Large intestine (tissue), 3 donors: Measurements from ENCODE around the gene ECM2. TPM values are rescaled to one million over a fixed set of nuclear protein-coding genes. Genes with fewer than 3 reads are reported as not detected.
A peak's percentile ranks its signal among the peaks of the same experiment; 100 is the strongest.

ENCODE experiments used
- DNase-seq, 2 donors: peaks; one replicate each; pipeline versions ENCODE4 v3.0.0 to v3.0.0-alpha.2; 2013
- H3K27ac ChIP-seq: one replicate; pipeline ENCODE4 v1.5.1; 2013; ENCODE audit warnings: low read length
- H3K27me3 ChIP-seq: 2 replicates; pipeline ENCODE4 v1.6.1; 2013; ENCODE audit warnings: low read length; ENCODE audit not compliant: control insufficient read depth, insufficient read depth
- H3K36me3 ChIP-seq: 2 replicates; pipeline ENCODE4 v1.6.1; 2013; ENCODE audit warnings: low read length; ENCODE audit not compliant: control insufficient read depth, insufficient read depth
- H3K4me1 ChIP-seq: one replicate; pipeline ENCODE4 v1.6.1; 2013; ENCODE audit warnings: low read length; ENCODE audit not compliant: control insufficient read depth, insufficient read depth
- H3K4me3 ChIP-seq: one replicate; pipeline ENCODE4 v1.5.1; 2013; ENCODE audit warnings: low read length
- H3K9me3 ChIP-seq: one replicate; pipeline ENCODE4 v1.6.1; 2013; ENCODE audit warnings: mild to moderate bottlenecking, low read depth, low read length, moderate library complexity; ENCODE audit not compliant: control insufficient read depth
- WGBS: methylation state at CpG from one replicate; pipeline ENCODE4 v1.1.5; 2013; ENCODE audit warnings: low lambda C conversion rate; ENCODE audit not compliant: insufficient coverage; 5-methylcytosine and 5-hydroxymethylcytosine counted together
- polyA plus RNA-seq: library from polyadenylated mRNA; unstranded; fragments of 120-200 nt; gene quantifications from one replicate; pipeline ENCODE4 v1.2.1, GENCODE V29; 2013

Gene ECM2
- polyA plus RNA-seq, 1 donor: 9.8 TPM

DNA sequence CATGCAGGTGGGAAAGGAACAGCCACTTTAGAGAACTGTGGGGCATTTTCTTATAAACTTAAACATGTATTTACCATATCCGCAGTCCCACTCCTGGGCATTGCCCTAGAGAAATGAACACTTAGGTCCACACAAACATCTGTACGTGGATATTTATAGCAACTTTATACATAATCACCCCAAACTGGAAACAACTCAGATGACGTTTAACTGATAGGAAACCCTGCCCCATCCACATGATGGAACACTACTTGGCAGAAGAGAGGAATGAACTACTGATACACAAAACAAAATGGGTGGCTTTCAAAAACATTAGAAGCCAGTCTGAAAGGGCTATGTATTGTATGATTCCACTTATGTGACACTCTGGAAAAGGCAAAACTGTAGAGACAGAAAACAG is 22.4 kb downstream of the ECM2 start:
- Histone ChIP-seq H3K27ac (no peak overlapping the region), H3K9me3 (no peaks in the 10 kb centered on the region), H3K27me3 (no peaks in the 10 kb centered on the region), H3K4me3 (no peak overlapping the region), H3K4me1 (peaks cover 9% of the 10 kb centered on the region), H3K36me3 (no peaks in the 10 kb centered on the region)
- no peak for DNase-seq
- 67% methylated on average over 1 of the region's 3 CpGs for WGBS

- no peaks in the 10 kb centered on the region for H3K36me3 ChIP-seq
- H3K27ac ChIP-seq: no peak overlapping the region
- WGBS: no CpG with 5 or more reads among the region's 3 CpGs
- H3K9me3 ChIP-seq: no peaks in the 10 kb centered on the region
- DNase-seq: peak; percentile 29 to 49
- no peak overlapping the region for H3K4me3 ChIP-seq
- no peaks in the 10 kb centered on the region for H3K27me3 ChIP-seq
- peaks cover 16% of the 10 kb centered on the region for H3K4me1 ChIP-seq
Observed at GRCh38 chr9:92512622-92513021, 23.2 kb downstream of the ECM2 start.

DNA sequence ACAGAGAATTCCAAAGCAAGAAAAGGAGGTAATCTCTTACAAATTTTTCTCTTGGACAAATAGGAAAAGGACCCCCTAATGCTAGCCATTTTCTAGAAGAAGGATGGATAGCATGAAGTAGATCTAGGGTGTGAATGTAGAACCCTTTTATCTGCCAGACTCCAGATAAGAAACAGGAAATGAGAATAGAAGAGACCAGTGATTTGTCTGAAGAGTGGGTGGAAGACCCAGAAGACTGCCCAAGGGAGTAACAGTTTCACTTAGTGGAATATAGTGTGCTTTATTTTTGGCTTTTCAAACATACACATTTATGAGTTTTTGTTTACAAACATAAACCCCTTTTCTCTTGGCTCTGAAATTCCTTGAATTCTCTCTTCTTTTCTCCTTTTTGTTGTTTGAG is 25.0 kb downstream of the ECM2 start:
- H3K36me3 ChIP-seq: no peaks in the 10 kb centered on the region
- peaks cover 19% of the 10 kb centered on the region for H3K4me1 ChIP-seq
- H3K27ac ChIP-seq: no peak overlapping the region
- no peak overlapping the region for H3K4me3 ChIP-seq
- H3K9me3 ChIP-seq: no peaks in the 10 kb centered on the region
- no peak for DNase-seq
- no peaks in the 10 kb centered on the region for H3K27me3 ChIP-seq

- H3K27me3 ChIP-seq: no peaks in the 10 kb centered on the region
- no peak overlapping the region for H3K27ac ChIP-seq
- H3K36me3 ChIP-seq: no peaks in the 10 kb centered on the region
- H3K4me1 ChIP-seq: peaks cover 19% of the 10 kb centered on the region
- no peak for DNase-seq
- WGBS: no CpG with 5 or more reads among the region's 5 CpGs
- no peak overlapping the region for H3K4me3 ChIP-seq
- no peaks in the 10 kb centered on the region for H3K9me3 ChIP-seq
Observed at GRCh38 chr9:92509050-92509449, 26.7 kb downstream of the ECM2 start.

DNA sequence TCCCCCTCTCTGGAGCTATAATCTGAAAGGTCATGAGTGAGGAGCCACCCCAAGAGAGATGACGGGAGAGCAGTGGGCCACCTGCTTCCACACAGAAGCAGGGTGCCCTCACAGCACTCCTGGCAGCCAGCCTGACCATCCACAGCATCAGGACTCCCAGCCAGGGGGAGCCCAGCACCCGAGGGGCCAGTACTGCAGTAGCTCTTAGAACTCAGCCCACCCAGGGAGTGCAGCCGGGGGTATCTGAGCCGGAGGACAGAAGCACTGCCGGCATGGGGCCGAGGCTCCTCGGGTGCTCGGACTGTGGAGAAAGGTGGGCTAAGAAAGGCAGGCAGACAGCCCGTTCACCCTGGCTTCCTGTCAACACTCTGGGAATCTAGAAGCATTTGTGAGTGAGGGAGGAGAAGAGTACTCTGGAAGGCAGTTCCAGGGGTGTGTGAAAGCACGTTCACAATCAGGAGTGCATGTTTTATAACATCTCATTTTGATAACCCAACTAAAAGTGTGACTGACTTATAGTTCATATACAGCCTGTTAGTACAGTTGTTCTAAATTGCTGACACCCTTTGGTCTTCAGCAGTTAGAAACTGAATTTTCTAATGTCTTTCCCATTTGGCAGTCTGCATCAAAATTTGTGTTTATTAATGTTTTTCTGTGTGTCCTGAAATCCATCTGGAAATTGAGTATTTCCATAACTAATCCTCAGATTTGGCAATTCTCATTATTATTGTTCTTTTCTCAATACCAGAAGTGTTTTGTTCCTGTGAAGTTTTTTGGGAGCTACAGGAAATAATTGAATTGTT is 27.6 kb downstream of the ECM2 start:
- Histone ChIP-seq H3K27ac (no peak overlapping the region), H3K4me1 (peaks cover 16% of the 10 kb centered on the region), H3K4me3 (no peak overlapping the region), H3K27me3 (no peaks in the 10 kb centered on the region), H3K36me3 (no peaks in the 10 kb centered on the region), H3K9me3 (no peaks in the 10 kb centered on the region)
- DNase-seq: peak in 1 of 2 donors; percentile 25
- WGBS: no CpG with 5 or more reads among the region's 10 CpGs

- WGBS: 48% methylated on average over 2 of the region's 4 CpGs
- DNase-seq: peak; percentile 30 to 52
- Histone ChIP-seq H3K27ac (no peak overlapping the region), H3K9me3 (no peaks in the 10 kb centered on the region), H3K4me3 (no peak overlapping the region), H3K4me1 (peaks cover 11% of the 10 kb centered on the region), H3K27me3 (no peaks in the 10 kb centered on the region), H3K36me3 (no peaks in the 10 kb centered on the region)
Observed at GRCh38 chr9:92507496-92507895, 28.3 kb downstream of the ECM2 start.

DNA sequence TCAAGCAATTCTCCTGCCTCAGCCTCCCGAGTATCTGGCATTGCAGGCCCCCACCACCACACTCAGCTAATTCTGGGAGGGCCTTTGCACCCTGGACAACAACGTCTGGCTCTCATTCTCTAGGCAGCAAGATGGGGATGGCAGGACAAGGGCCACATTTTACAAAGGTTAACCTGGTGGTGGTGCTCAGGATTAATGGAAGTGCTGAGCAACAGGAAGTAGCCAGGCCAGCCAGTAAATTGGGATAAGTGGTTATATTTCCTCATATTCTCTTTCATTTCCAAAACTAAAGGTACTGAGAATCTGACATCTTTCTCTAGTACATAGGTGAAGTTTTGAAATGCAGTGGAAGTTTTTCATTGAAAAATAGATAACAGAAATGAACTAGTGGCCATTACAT is 28.8 kb downstream of the ECM2 start:
- Histone ChIP-seq H3K4me3 (no peak overlapping the region), H3K9me3 (no peaks in the 10 kb centered on the region), H3K36me3 (no peaks in the 10 kb centered on the region), H3K4me1 (peaks cover 11% of the 10 kb centered on the region), H3K27me3 (no peaks in the 10 kb centered on the region), H3K27ac (no peak overlapping the region)
- no CpG with 5 or more reads among the region's 2 CpGs for WGBS
- DNase-seq: no peak

DNA sequence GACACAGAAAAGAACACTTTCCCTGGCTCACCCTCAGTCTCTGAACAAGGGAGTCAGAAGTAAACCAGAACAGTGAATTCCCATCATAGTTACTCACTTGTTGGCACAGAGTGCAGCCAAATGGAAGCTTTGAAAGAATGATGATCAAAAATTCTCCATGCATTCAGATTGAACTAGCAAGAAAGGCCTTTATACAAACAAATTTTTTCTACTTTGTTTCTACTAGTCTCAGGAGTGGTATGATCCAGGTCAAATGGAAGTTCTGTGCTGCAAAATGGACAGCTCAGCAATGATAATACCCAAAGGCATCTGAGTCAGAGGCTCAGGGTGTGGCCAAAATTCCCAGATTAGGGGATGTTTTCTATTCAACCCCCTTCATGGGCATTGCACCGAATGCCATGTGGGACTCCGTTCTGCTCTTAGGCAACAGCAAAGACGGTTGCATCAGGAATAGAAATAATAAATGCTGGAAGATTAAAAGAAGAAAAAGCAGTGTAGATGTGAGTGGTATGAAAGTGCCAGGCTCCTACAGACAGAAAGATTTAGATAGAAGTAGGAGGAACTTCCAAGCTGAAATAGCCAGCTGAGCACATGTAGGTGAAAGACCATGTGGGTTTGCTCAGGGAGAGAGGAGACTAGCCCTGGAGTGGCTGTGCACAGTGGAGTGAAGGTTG is 29.5 kb downstream of the ECM2 start:
- Histone ChIP-seq H3K4me3 (no peak overlapping the region), H3K27me3 (no peaks in the 10 kb centered on the region), H3K36me3 (no peaks in the 10 kb centered on the region), H3K9me3 (no peaks in the 10 kb centered on the region), H3K27ac (peak overlapping the region; percentile 9), H3K4me1 (peaks cover 11% of the 10 kb centered on the region)
- DNase-seq: peak in 1 of 2 donors; percentile 15
- WGBS: 96% methylated on average over 3 of the region's 3 CpGs

DNA sequence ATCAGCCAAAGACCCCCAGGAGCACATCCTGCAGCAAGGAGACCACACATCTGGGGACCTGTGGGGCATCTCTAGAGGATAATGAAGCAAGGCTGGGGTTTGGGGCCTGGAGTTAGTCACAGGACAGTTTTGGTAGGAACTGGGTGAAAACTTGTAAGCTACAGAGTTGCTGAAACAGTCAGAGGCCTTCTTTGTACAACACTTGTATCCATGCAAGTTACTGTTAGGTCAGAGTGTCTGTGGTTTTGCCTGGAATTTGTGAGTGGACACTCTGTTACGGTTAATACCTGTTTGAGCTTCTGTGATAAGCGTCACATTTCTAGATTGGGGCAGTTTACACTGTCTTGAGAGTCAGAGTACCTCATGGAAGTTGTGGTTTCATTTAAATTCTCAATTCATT is 30.9 kb downstream of the ECM2 start:
- H3K4me3 ChIP-seq: no peak overlapping the region
- H3K27ac ChIP-seq: no peak overlapping the region
- H3K27me3 ChIP-seq: no peaks in the 10 kb centered on the region
- WGBS: no CpG with 5 or more reads among the region's 2 CpGs
- H3K4me1 ChIP-seq: peaks cover 11% of the 10 kb centered on the region
- no peaks in the 10 kb centered on the region for H3K9me3 ChIP-seq
- no peaks in the 10 kb centered on the region for H3K36me3 ChIP-seq
- DNase-seq: no peak

GRCh38 chr9:92503156-92503555 is 32.6 kb downstream of the ECM2 start:
- Histone ChIP-seq H3K4me1 (peaks cover 8% of the 10 kb centered on the region), H3K4me3 (no peak overlapping the region)
- 100% methylated on average over 1 of the region's 2 CpGs for WGBS

More at GRCh38 chr9:92503156-92503555, 32.6 kb downstream of the ECM2 start:
- no peak for DNase-seq
- H3K36me3 ChIP-seq: no peaks in the 10 kb centered on the region
- H3K27ac ChIP-seq: no peak overlapping the region
- H3K27me3 ChIP-seq: no peaks in the 10 kb centered on the region
- H3K9me3 ChIP-seq: no peaks in the 10 kb centered on the region
